Measurements from ENCODE around the gene MAST4. TPM values are rescaled to one million over a fixed set of nuclear protein-coding genes. Genes with fewer than 3 reads are reported as not detected.

MAST4 gene
- total and polyA plus RNA-seq, 2 of the 4 experiments (the other 2 are of a cell fraction): 4.8 to 6.8 TPM

DNA sequence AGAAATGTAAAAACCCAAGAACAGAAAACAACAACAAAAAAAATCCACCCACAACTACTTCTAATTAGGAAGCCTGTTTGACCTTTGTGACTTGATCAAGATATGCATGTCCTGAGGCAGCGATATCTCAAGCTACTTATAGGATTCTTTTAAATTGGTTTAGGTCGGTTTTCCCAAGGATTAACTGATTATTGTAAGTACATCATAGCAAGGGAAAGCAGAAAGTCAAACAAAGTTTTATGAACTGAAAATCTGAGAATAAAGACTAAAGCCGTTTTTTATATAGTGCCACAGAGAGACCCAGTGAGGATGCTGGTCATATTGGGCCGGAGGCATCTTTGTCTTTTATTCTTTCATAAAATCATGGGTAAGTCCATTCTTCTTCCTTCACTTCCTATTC is 528.4 kb downstream of the MAST4 start:
- no peak overlapping the region for H3K4me2 ChIP-seq (ENCODE audit: low read depth, low read length)
- no peaks in the 10 kb centered on the region for H3K27me3 ChIP-seq (ENCODE audit: control insufficient read depth, insufficient read depth, low read length)
- H4K5ac ChIP-seq (ENCODE audit: low read depth, low read length): no peak overlapping the region
- TF ChIP-seq, protein P1, sequence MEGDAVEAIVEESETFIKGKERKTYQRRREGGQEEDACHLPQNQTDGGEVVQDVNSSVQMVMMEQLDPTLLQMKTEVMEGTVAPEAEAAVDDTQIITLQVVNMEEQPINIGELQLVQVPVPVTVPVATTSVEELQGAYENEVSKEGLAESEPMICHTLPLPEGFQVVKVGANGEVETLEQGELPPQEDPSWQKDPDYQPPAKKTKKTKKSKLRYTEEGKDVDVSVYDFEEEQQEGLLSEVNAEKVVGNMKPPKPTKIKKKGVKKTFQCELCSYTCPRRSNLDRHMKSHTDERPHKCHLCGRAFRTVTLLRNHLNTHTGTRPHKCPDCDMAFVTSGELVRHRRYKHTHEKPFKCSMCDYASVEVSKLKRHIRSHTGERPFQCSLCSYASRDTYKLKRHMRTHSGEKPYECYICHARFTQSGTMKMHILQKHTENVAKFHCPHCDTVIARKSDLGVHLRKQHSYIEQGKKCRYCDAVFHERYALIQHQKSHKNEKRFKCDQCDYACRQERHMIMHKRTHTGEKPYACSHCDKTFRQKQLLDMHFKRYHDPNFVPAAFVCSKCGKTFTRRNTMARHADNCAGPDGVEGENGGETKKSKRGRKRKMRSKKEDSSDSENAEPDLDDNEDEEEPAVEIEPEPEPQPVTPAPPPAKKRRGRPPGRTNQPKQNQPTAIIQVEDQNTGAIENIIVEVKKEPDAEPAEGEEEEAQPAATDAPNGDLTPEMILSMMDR (conservative IDR thresholded peaks at IDR 0.05; ENCODE audit: low read depth, low read length): no peak
- TF ChIP-seq RCOR1 (IDR thresholded peaks at IDR 0.05; ENCODE audit: insufficient replicate concordance, low read length) (no peak), MXI1 (IDR thresholded peaks at IDR 0.05; ENCODE audit: borderline replicate concordance, low read depth, low read length) (no peak), NFE2L2 (IDR thresholded peaks at IDR 0.05; ENCODE audit: low read depth, low read length) (no peak), CHD1 (IDR thresholded peaks at IDR 0.05; ENCODE audit: low read depth, low read length) (no peak), SMC3 (IDR thresholded peaks at IDR 0.05; ENCODE audit: low read depth, low read length) (no peak), POLR2A (IDR thresholded peaks at IDR 0.05; ENCODE audit: low read depth, low read length) (no peak), CEBPB (IDR thresholded peaks at IDR 0.05; ENCODE audit: low read depth, low read length) (no peak), FOS (IDR thresholded peaks at IDR 0.05; ENCODE audit: low read depth, low read length) (no peak), MAFK (IDR thresholded peaks at IDR 0.05; ENCODE audit: low read depth, low read length) (no peak), RFX5 (IDR thresholded peaks at IDR 0.05; ENCODE audit: low read depth, low read length) (no peak), BHLHE40 (IDR thresholded peaks at IDR 0.05; ENCODE audit: low read depth, low read length) (no peak)
- TF ChIP-seq, protein P2, sequence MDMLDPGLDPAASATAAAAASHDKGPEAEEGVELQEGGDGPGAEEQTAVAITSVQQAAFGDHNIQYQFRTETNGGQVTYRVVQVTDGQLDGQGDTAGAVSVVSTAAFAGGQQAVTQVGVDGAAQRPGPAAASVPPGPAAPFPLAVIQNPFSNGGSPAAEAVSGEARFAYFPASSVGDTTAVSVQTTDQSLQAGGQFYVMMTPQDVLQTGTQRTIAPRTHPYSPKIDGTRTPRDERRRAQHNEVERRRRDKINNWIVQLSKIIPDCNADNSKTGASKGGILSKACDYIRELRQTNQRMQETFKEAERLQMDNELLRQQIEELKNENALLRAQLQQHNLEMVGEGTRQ (IDR thresholded peaks at IDR 0.05; ENCODE audit: low read depth, low read length): no peak
- in situ Hi-C loops (cut with MboI; ENCODE audit: low sequenced_read_pairs): no loop called here
- no peak overlapping the region for H3K56ac ChIP-seq (ENCODE audit: extremely low read depth, insufficient read depth, low read length)
- ATAC-seq (ENCODE audit: low read depth) (no peak), DNase-seq (no peak)
- intact Hi-C loops (cut with micrococcal nuclease): no loop called here
- 67% methylated on average over 1 of the region's 4 CpGs; no CpG with 5 or more reads in 1 of the 2 experiments for WGBS, 2 experiments (ENCODE audit: extremely low coverage in 2 of 2, insufficient read length in 1 of 2)
- H3K4ac ChIP-seq (ENCODE audit: low read depth, low read length): no peak overlapping the region
- H3K23ac ChIP-seq (ENCODE audit: low read depth, low read length): no peak overlapping the region
- H3K9me1 ChIP-seq (ENCODE audit: insufficient read depth, low read length): 0 out of 2 replicates have a peak, but pooled peaks cover 2% of the 10 kb centered on the region
- H2BK5ac ChIP-seq (ENCODE audit: low read depth, low read length, poor library complexity, severe bottlenecking): no peak overlapping the region
- no peaks in the 10 kb centered on the region for H3K79me1 ChIP-seq (ENCODE audit: low read depth in 1 of 2, low read length in 2 of 2)
- H3K9ac ChIP-seq (ENCODE audit: low read depth, low read length): no peak overlapping the region
- H3K36me3 ChIP-seq (ENCODE audit: control insufficient read depth, insufficient read depth, low read length): peaks cover 2% of the 10 kb centered on the region; the same call in 1 of the 2 replicates
- H3K27ac ChIP-seq (ENCODE audit: insufficient read depth, low read length): no peak overlapping the region
- H2AFZ ChIP-seq (replicated peaks; ENCODE audit: low read length, poor library complexity): no peak overlapping the region
- H4K91ac ChIP-seq (ENCODE audit: insufficient read depth, low read depth, low read length): no peak overlapping the region
- H2AK5ac ChIP-seq (ENCODE audit: low read depth, low read length): no peak overlapping the region
- H2BK15ac ChIP-seq (ENCODE audit: low read depth, low read length): no peak overlapping the region
- BruUV-seq (replicated peaks): no TSS peak
- H4K8ac ChIP-seq (ENCODE audit: low read depth in 2 of 2, low read length in 2 of 2): no peak overlapping the region
- dilution Hi-C loops (cut with HindIII; ENCODE audit: low sequenced_read_pairs, unreplicated experiment): no loop called here
- H2AK9ac ChIP-seq (replicated peaks; ENCODE audit: low read depth, low read length, poor library complexity): no peak overlapping the region
- H2BK120ac ChIP-seq (ENCODE audit: low read depth, low read length): no peak overlapping the region
- no peak overlapping the region for H3K18ac ChIP-seq (ENCODE audit: low read depth, low read length)
- CTCF ChIA-PET: no interaction called here
- H3K14ac ChIP-seq (replicated peaks; ENCODE audit: low read depth, low read length): no peak overlapping the region
- no peak overlapping the region for H2BK20ac ChIP-seq (ENCODE audit: low read depth, low read length)
- no peaks in the 10 kb centered on the region for H3K4me1 ChIP-seq (ENCODE audit: control insufficient read depth, insufficient read depth, low read length)
- no peaks in the 10 kb centered on the region for H3K9me3 ChIP-seq (ENCODE audit: control insufficient read depth, insufficient read depth, low read length)
- POLR2A ChIA-PET (ENCODE audit: unreplicated experiment): no interaction called here
- no peak overlapping the region for H3K4me3 ChIP-seq (ENCODE audit: insufficient read depth, low read depth, low read length)
- no peaks in the 10 kb centered on the region for H4K20me1 ChIP-seq (ENCODE audit: insufficient read depth, low read length)

Data from IMR-90 (cell line).